GM20431 (cell line): ENCODE data around the gene KLHDC4.

Source experiments
- in situ Hi-C: fragments of 300-500 bp; cut with MseI, MboI; formaldehyde crosslinking; loops from one replicate; pipeline ENCODE4 v1.15.0; 2020; ENCODE audit warnings: low sequenced_read_pairs; ENCODE audit not compliant: unreplicated experiment

The KLHDC4 gene

DNA sequence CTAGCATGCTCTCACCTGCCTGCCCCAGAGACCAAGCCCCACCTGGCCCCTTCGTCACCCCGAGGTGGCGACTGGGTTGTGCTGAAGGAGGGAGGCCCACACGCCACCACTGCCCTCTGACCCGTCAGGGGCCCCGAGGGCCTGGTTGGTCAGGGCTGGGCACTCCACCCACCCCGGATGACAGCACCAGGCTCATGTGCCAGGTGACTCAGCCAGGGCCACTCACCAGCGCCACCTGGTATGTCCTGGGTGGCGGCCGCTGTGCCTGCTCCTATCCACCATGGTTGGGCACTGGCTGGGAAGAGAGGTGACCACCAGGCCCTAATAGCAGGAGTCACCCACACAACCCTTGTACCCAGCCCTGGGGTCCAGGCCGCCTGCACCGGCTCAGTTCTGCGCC lies 94.6 kb downstream of the KLHDC4 start:
- in situ Hi-C loops = no loop called here

DNA sequence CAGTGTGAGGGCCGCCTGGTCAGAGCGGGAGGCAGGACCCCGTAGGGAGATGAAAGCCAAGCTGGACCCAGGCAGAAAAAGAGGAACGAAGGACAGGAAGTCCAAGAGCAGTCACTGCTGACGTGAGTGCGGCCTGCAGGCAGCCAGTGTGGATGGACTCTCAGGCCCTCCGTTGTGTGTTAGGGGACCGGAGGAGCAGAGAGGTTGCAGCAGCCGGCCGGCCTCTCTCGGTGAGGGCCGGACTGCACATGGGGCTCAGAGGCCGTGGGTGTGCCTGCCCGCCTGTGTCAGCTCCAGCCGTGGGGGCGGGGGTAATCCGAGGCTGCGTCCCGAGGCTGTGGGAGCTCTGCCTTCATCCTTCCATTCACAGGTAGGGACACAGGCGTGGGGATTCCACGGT lies 96.1 kb downstream of the KLHDC4 start:
- in situ Hi-C loops = no loop called here

DNA sequence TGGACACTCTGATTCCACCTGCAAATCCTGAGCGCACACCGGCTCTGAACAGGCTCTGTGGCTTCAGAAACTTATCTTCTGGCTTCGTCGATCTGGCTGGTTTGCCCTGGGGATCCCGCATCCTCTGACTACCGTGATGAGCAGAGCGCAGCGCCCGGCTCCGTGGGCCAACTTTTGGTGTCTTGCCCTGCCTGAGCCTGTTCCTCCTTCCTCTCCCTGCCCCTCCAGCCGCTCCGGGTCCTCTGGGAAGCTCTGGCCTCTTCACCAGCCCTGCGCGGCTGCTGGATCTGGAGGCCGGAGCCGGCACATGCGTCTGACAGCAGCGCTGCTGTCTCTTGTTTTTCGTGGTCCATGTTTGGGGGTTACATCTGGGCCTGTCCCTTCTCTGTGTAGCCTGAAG lies 97.8 kb downstream of the KLHDC4 start:
- in situ Hi-C loops = no loop called here

DNA sequence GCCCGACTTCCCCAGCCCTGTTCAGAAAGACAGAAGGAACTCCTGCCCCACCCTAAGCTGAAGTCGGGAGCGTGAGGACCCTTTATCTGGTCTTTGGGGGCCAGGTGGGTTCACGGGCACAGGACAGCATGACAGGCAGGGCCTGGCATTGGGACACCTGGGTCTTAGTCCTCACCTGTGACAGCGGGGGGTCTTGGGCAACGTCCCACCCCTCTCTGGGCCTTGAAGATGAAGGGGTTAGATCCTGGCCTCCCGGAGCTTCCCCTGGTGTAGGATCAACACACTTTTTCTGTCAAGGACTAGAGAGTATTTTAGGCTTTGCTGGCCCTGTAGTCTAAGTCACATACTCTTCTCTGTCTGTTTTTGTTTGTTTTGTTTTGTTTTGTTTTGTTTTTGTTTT lies 98.3 kb downstream of the KLHDC4 start:
- in situ Hi-C loops = no loop called here

DNA sequence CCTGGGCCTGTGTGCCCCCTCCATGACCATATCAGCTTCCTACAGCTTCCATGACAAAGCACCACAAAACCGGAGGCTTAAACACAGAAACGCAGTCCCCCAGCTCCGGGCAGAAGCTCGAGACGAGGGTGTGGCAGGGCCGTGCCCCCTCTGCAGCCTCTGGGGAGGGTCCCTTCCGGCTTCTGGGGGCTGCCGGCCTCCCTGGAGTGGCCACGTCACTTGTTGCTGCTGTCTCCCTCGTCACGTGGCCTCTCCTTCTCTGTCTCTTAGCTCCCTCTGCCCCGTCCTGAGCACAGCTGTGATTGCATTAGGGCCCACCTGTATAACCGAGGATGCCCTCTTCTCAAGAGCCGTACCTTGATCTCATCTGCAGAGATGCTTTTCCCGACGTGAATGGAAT lies 98.9 kb downstream of the KLHDC4 start:
- in situ Hi-C loops = no loop called here

DNA sequence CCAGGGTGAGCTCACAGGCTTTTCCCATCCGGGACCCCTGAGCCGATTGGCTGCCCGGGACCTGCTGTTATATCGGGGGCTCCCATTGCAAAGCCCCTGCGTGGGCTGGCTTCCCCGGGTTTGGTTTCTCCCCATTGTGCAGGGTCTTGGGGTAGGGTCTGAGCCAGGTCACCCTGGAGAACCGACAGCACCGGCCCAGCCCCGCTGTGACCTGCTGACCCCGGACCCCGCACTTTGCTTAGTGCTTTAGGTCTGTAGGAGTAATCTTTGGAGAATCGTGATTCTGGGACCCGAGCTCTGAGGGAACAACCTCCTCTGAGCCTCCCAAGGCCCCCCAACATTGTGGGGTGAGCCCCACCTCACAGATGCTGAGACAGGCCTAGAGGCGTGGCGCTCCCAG lies 100.6 kb downstream of the KLHDC4 start:
- in situ Hi-C loops = no loop called here

DNA sequence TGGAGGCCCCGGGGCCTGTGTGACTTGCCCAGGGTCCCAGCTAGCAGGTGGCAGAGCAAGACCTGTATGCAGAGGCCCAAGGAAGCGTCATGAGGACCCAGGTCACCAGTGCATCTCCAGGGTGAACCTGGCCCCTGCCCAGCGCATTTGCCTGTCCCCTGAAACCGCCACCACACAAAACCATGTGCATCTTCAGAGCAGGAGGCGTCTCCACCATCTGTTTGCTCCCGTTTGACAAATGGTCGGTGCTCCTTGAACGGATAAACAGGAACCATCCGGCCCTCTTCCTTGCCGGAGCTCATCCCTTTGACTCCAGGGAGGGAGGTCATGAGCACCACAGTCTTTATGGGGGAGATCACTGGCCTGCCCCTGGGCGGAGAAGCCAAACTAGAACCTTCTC lies 101.0 kb downstream of the KLHDC4 start:
- in situ Hi-C loops = no loop called here

DNA sequence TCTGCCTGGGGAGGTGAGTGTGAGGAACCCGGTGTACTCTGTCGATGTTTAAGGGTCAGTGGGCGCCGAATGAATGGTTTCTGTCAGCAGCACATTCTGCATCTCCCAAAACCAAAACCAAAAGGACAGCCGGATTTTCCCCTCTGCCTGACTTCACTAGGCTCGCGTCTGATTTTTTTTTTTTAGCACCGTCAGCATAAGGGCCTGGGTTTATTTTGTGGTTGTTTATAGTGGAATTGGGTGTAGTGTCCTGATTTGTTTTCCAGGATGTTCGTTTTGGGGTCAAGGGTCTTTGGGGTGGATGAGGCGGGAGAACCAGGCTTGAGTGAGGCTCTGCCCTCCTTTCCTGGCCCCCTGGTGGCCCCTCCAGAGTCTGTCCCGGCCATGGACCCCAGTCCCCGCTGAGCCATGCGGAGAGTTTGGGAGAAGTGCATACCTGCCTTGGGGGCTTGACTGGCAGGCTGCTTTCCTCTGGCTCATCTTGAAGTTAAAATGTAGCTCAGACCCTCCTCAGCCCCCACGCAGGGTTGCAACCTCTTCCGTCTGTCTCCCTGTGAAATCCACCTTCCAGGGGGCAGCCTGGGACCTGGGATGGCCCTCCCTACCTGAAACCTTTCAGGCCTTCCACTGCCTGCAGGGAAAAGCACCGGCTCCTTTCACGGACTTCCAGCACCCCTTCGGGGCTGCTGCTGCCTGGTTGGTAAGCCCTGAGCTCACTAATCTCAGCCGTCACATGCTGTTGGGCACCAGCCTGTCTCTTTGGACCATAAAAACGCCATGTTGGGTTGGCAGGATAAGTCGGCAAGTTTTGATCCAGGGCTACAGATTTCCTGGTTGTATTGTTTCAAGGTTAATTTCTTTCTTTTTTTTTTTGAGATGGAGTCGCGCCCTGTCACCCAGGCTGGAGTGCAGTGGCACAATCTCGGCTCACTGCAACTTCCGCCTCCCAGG lies 103.3 kb downstream of the KLHDC4 start:
- in situ Hi-C loops = no loop called here

DNA sequence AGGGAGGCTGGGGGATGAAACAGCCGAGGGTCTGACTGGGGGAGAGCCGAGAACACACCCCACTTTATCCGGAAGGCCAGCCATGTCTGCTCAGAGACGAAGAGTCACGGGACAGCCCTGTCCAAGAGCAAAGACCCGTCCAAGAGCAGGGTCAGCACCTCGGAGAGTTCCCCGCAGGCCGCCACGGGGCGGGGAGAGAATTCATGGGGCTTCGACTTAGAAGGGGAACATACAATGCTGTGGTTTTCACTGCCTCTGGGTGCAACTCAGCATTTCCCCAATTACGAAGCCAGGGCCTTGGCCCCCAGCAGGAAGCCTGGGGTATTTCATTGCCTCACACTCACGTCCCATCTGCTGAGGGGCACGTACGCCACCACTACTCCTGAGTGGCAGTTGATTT lies 104.2 kb downstream of the KLHDC4 start:
- in situ Hi-C loops = no loop called here

DNA sequence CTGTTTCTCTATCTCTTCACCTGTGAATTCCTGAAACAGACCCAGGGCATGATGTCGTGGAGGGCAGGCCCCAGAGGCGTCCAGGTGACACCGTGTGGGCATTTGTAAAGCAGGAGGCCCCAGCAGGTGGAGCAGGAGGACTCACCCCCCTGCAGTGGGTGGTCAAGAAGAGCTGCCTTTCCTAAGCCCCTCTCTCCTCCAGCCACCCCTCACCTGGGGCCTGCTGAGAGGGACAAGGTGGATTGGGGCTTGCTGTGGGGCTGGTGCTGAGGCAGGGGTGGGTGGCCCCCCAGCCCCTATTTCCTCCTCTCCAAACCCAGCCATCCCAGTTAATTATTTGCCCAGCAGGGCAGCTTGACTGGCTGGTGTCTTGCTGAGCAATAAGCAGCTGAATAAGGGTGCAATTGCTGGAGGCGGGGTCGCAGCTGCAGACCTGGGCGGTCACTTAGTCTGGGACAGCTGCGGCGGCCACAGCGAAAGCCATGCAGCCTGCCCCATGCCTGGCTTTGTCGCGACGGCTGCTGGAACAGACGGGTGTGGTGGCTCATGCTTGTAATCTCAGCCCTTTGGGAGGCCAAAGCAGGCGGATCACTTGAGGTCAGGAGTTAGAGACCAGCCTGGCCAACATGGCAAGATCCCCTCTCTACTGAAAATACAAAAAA lies 107.1 kb downstream of the KLHDC4 start:
- in situ Hi-C loops = no loop called here
